GM19025 (cell line): Measurements from ENCODE around the gene DYNLT3.

Experiments used
- ATAC-seq: cut with Tn5 transposase; IDR thresholded peaks from one replicate; pipeline ENCODE4 v1.9.1; 2021; ENCODE audit warnings: mild to moderate bottlenecking, low read depth, moderate library complexity; ENCODE audit not compliant: unreplicated experiment

Gene DYNLT3

GRCh38 chrX:37846141-37846540, 1.2 kb downstream of the DYNLT3 start:
- ATAC-seq, result no peak

GRCh38 chrX:37844622-37845021, 2.7 kb downstream of the DYNLT3 start:
- no peak for ATAC-seq

GRCh38 chrX:37840931-37841330, 6.4 kb downstream of the DYNLT3 start:
- ATAC-seq, result no peak

- no peak for ATAC-seq
Measured at GRCh38 chrX:37834937-37835336, 12.4 kb downstream of the DYNLT3 start.

GRCh38 chrX:37830371-37830770, 17.0 kb downstream of the DYNLT3 start:
- no peak for ATAC-seq

GRCh38 chrX:37829721-37830120, 17.6 kb downstream of the DYNLT3 start:
- no peak for ATAC-seq

- no peak for ATAC-seq
Measured at GRCh38 chrX:37825215-37825842, 22.0 kb downstream of the DYNLT3 start.

GRCh38 chrX:37824491-37825214, 22.7 kb downstream of the DYNLT3 start:
- ATAC-seq, result no peak

GRCh38 chrX:37820646-37821045, 26.7 kb downstream of the DYNLT3 start:
- no peak for ATAC-seq

- ATAC-seq, result no peak
Measured at GRCh38 chrX:37818031-37818430, 29.3 kb downstream of the DYNLT3 start.

- ATAC-seq, result no peak
Measured at GRCh38 chrX:37817579-37817978, 29.8 kb downstream of the DYNLT3 start.

- ATAC-seq, result no peak
Measured at GRCh38 chrX:37817176-37817575, 30.2 kb downstream of the DYNLT3 start.

GRCh38 chrX:37816766-37817165, 30.6 kb downstream of the DYNLT3 start:
- ATAC-seq, result no peak

- ATAC-seq, result no peak
Measured at GRCh38 chrX:37815366-37815765, 32.0 kb downstream of the DYNLT3 start.

GRCh38 chrX:37813570-37813969, 33.8 kb downstream of the DYNLT3 start:
- ATAC-seq, result no peak

- no peak for ATAC-seq
Measured at GRCh38 chrX:37812110-37812509, 35.3 kb downstream of the DYNLT3 start.

GRCh38 chrX:37809970-37810369, 37.4 kb downstream of the DYNLT3 start:
- ATAC-seq, result peak; percentile 42

GRCh38 chrX:37803057-37803456, 44.3 kb downstream of the DYNLT3 start:
- ATAC-seq, result no peak

- ATAC-seq, result no peak
Measured at GRCh38 chrX:37802028-37802427, 45.3 kb downstream of the DYNLT3 start.

- ATAC-seq, result no peak
Measured at GRCh38 chrX:37800717-37801116, 46.7 kb downstream of the DYNLT3 start.

- ATAC-seq, result no peak
Measured at GRCh38 chrX:37799936-37800335, 47.4 kb downstream of the DYNLT3 start.

- peak; percentile 84 for ATAC-seq
Measured at GRCh38 chrX:37796805-37797204, 50.6 kb downstream of the DYNLT3 start.
